Left renal cortex interstitium (tissue), 4 donors: ENCODE measurements around the gene UTS2B. TPM values are rescaled to one million over a fixed set of nuclear protein-coding genes. Genes with fewer than 3 reads are reported as not detected.
"Not testable (repeated sequence)": the region's sequence is repeated elsewhere in the genome, so short reads cannot be mapped to it uniquely, and the experiment has no call there.

Experiments
- DNase-seq, 4 donors: peaks; one replicate each; pipeline ENCODE4 v3.0.0-alpha.2; 2013; ENCODE audit warnings: low read depth in 4 of 4, low spot score in 2 of 4, missing footprints in 1 of 4
- polyA plus RNA-seq, 4 donors: library from polyadenylated mRNA; unstranded; fragments of 120-200 nt; gene quantifications; one replicate each; pipeline ENCODE4 v1.2.1, GENCODE V29; 2013; ENCODE audit not compliant: insufficient read length in 4 of 4

The UTS2B gene
- polyA plus RNA-seq, 4 donors, result 0.55 to 1.4 (median 0.88) TPM

GRCh38 chr3:191290311-191291025, 39.9 kb downstream of the UTS2B start:
- no peak for DNase-seq

- DNase-seq, result no peak
Observed at GRCh38 chr3:191283400-191283799, 46.9 kb downstream of the UTS2B start.

GRCh38 chr3:191282251-191283185, 47.8 kb downstream of the UTS2B start:
- DNase-seq, result no peak

GRCh38 chr3:191280882-191281281, 49.4 kb downstream of the UTS2B start:
- no peak for DNase-seq

GRCh38 chr3:191280111-191280510, 50.2 kb downstream of the UTS2B start:
- DNase-seq, result no peak

- no peak for DNase-seq
Observed at GRCh38 chr3:191275751-191276150, 54.6 kb downstream of the UTS2B start.

- not testable (repeated sequence) for DNase-seq
Observed at GRCh38 chr3:191275244-191275643, 55.1 kb downstream of the UTS2B start.

- no peak for DNase-seq
Observed at GRCh38 chr3:191269289-191270085, 60.8 kb downstream of the UTS2B start.

GRCh38 chr3:191268737-191269136, 61.6 kb downstream of the UTS2B start:
- no peak for DNase-seq

GRCh38 chr3:191263850-191264249, 66.5 kb downstream of the UTS2B start:
- no peak for DNase-seq

- no peak for DNase-seq
Observed at GRCh38 chr3:191263365-191263764, 67.0 kb downstream of the UTS2B start.

- DNase-seq, result no peak
Observed at GRCh38 chr3:191262650-191263049, 67.7 kb downstream of the UTS2B start.

GRCh38 chr3:191261304-191261638, 69.1 kb downstream of the UTS2B start:
- DNase-seq, result no peak

GRCh38 chr3:191260431-191261303, 69.7 kb downstream of the UTS2B start:
- DNase-seq, result no peak

GRCh38 chr3:191259486-191259885, 70.8 kb downstream of the UTS2B start:
- no peak for DNase-seq

- DNase-seq, result no peak
Observed at GRCh38 chr3:191257286-191257685, 73.0 kb downstream of the UTS2B start.

- no peak for DNase-seq
Observed at GRCh38 chr3:191256405-191256804, 73.9 kb downstream of the UTS2B start.

GRCh38 chr3:191255156-191255555, 75.2 kb downstream of the UTS2B start:
- DNase-seq, result no peak

- DNase-seq, result no peak
Observed at GRCh38 chr3:191254098-191254873, 76.0 kb downstream of the UTS2B start.
